Measurements from ENCODE around the gene NTHL1. TPM values are rescaled to one million over a fixed set of nuclear protein-coding genes. Genes with fewer than 3 reads are reported as not detected.
"Not testable (repeated sequence)": the region's sequence is repeated elsewhere in the genome, so short reads cannot be mapped to it uniquely, and the experiment has no call there.

Gene NTHL1
- polyA plus RNA-seq, 4 donors: 17.6 to 26.6 (median 19.0) TPM

DNA sequence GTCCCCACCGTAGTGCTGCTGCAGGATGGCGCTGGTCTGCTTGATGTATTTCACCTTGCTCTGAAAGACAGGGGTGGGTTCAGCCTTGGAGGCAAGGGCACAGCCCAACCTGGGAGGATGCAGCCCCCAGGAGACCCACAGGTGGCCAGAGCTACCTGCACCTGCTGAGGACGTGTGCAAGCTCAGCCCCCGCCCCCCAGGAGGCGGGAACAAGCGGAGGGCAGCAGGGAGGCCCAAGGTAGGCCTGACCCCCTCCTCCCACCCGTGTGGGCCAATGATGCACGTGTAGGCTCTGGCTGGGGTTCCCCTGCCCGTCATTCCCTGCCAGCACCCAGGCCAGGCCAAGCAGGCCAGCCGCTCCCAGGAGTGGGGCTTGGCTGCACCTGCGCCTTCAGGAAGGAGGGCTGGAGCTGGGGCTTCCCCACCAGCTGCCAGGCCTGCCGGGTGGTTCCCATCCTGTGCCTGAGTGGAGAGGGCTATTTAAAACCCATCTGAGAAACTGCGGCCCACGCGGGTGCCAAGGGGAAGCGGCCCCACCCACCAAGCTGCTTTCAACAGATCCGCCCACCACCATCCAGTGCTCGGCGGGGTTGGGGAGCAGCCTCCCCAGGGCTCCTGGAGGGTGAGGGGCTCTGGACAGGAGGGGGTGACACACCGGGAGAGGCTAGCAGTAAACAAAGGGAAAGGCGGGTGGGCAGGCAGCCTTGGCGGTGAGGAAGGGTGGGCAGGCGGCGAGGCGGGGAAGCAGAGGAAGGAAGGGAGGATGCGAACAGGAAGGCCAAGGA, 3.8 kb downstream of the NTHL1 start:
- DNase-seq (ENCODE audit: low read depth in 4 of 4, low spot score in 3 of 4): no peak

DNA sequence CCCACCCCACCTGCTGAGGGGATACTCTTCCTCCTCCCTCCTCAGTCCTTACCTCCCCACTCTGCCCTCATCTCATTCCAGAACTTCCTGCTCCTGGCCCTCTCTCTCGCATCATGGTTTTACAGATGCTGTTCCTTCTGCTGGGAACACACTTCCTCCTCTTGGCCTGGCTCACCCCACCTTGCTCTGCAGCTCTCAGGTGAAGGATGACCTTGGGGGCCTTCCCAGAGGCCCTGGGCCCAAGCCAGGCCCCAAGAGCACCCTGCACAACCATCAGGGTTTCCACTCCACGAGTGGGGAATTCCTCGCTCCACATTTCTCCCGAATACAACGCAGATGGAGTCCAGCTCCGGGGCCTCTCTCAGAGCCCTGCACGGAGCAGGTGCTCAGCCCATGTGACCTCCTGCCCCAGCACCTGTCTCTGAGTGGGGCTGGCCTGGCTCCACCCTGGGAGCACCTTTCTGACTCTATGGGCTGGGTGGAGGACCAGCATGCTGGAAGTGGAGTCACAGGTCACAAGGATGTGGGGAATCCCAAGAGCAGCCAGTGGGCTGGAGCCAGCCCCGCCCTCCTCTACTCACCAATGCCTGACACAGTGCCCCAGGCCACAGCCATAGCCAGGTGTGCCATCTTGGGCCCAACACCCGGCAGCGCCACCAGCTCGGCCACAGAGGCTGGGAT, 4.5 kb downstream of the NTHL1 start:
- no peak for DNase-seq (ENCODE audit: low read depth in 4 of 4, low spot score in 3 of 4)

DNA sequence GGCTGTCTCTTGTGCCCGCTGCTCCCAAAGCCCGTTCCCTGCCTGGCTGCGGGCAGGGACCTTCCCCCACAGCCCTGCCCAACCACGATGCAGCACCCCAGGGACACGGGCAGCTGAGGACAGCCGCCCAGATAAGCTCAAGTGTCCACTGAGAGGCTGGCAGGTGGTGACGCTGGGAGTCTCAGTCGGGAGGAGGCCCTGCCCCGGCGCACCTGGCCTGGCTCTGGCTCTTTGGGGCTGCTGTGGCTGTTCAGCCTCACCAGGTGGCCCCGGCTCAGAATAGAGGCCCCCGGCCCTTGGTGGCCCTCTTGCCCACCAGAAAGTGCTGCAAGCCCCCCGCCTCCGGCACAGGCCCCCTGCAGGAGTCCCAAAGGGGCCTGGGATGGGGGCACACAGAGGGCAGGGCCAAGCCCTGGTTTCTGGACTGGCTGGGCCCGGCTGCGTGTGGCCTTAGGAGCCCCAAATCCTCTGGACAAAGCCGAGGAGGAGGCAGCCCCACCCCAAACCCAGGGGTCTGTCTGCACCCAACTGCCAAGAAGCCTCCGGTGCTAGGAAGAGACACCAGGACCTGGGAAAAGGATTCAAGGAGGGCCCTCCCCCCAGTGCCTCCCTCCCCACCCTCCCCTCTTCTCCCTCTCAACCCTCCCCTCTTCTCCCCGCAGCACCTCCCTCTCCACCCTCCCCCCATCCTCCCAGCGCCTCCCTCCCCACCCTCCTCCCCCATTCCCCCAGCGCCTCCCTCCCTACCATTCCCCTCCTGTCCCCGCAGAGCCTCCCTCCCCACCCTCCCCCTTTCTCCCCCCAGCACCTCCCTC, 5.3 kb downstream of the NTHL1 start:
- DNase-seq (ENCODE audit: low read depth in 4 of 4, low spot score in 3 of 4): no peak

DNA sequence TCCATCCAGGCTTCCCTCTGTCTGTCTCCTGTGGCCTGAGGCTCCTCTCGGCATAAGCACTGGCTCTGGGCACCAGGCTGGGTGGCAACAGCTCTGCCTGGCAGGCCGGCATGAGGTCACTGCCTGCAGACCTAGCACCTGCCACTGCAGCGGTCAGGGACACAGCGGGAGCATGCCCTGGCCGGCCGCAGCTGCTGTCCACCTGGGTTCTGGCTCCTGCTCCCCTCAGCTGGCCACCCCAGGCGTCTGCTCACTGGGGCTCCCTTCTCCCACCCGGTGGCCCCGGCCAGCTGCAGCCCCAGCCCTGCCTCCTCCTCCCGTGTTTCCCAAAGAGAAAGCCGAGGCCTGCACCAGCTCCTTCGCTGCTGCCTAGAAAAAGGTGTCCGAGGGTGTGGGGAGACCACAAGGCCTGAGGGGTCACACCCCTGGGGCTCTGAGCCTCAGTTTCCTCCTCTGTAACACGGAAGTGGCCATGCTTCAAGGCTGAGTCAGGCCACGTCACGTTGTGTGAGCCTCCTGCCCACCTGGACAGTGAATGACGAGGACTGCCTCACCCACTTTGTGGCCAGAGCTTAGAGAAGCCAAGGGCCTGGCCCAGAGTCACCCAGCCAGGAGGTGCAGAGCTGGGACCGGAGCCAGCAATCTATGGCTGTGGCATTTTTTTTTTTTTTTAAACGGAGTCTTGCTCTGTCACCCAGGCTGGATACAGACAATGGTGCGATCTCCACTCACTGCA, 6.7 kb downstream of the NTHL1 start:
- DNase-seq (ENCODE audit: low read depth in 4 of 4, low spot score in 3 of 4): no peak

DNA sequence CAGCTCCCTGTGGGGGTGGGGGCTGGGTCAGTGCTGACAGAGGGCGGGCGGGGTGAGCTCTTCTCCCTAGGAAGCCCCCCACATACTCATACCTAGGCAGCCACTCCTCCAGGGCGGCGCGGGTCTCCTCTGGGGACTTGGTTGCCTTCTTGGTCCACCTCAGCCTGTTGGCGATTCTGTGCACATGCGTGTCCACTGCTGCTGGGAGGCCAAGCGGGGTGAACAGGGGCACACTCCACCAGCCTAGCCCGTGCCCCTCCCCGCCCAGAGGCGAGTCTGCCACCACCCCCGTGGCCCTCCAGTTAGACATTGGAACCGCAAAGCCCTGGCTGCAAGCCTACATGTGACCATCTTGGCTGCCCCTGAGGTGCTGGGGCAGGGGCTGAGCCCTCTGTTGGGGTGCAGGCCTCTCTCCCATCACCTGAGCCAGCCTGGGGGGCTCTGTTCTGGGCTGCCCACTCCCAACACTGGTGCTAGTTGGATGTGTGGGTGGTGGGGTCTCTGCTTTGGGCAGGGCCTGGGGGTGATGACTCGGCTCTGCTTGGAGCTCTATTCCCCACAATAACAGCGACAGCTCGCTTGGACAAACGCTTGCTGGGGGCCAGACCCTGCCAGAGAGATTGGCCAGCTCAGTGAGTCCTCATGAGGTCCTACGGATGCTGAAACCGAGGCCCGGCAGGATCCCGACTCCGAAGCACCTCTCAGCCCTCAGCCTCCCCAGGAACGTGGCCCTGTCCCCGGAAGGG, 7.4 kb downstream of the NTHL1 start:
- no peak for DNase-seq (ENCODE audit: low read depth in 4 of 4, low spot score in 3 of 4)

DNA sequence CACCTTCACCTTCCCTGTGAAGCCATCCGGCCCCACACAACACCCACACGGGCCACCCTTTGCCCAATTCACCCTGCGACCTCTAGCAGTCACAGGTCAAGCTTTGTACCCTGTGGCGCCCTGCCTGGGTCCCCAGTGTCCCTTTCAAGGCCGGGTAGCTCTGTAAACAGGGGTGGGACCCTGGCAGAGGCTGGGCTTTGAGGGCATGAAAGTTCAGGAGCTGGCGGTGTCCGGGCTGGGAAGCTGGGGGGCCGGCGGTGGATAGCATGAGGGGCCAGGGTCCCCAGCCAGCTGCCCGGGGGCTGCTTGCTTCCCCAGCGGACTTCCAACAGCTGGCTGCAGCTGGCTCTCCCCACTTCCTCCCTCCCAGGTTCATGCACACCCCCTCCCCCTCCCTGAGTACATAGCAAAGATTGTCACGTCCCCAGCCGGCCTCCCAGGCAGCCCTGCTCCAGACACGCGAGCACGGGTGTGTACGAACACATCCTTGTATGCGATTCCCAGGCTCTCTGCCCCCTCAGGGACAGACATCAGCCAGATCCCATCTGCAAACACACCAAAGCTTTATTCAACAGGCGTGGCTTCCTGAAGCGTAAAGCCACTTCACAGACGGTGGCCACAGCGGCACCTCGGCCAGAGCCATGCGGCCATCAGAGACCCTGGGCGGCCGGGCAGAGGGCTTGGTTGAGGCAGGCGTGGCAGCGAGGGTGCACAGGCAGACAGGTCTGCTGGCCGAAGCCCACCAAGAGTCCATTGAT, 8.2 kb downstream of the NTHL1 start:
- DNase-seq (ENCODE audit: low read depth in 4 of 4, low spot score in 3 of 4): peak; percentile 80 to 91 (median 82)

DNA sequence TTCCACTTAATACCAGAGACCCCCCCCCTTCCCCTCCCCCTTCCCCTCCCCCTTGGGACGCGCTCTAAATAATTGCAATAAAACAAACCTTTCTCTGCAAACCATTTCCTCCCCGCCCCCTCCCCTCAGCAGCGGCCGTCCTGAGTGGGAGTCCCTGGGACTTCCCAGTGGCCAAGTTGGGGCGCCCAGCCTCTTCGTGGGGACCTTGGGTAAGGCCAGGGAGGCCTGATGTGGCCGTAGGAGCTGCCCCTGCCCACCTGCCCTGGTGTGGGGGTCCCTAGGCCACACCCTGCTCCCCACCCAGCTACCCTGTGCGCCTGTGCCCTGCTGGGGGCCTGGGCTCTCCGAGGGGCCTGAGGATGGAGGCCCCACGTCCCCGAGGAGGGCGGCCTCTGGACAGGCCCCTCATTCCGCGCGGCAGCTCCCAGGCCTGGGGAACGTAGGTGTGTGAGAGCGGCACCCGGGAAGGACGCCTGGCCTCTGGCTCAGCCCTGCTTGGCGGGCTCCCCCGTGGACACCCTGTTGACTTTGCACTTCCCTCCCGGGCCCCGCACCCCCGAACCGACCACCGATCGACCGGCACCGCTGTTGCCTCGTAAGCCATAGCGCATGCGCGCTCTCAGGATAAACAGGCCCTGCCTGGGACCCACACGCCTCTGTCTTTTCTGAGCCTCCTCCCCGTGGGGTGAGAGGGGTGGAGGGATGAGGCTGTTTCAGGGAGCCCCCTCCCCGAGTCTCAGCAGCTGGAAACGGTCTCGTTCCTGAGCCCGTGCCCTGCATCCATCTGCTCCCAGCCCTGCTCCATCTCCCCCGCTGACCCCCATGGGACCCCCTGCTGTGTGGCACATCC, 9.0 kb downstream of the NTHL1 start:
- DNase-seq (ENCODE audit: low read depth in 4 of 4, low spot score in 3 of 4): peak in 2 of 4 donors; percentile 58 to 59

DNA sequence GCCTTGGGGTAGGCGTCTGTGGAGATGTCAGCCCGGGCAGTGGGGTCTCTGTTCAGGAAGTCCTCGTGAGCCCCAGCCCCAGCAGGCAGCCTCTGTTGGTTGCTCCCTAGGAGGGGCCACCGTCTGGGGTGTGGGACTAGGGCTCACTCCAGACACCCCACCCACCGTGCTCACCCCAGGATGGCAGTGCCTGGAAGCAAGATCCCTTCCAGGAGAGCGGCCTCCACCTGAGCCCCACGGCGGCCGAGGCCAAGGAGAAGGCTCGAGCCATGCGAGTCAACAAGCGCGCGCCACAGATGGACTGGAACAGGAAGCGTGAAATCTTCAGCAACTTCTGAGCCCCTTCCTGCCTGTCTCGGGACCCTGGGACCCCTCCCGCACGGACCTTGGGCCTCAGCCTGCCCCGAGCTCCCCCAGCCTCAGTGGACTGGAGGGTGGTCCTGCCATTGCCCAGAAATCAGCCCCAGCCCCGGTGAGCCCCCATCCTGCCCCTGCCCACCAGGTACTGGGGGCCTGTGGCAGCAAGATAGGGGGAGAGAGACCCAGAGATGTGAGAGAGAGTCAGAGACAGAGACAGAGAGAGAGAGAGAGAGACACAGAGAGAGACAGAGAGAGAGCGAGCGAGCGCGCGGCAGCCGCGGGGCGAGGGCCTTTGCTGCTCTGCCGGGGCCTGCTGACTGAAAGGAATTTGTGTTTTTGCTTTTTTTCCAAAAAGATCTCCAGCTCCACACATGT, 9.8 kb downstream of the NTHL1 start:
- DNase-seq (ENCODE audit: low read depth in 4 of 4, low spot score in 3 of 4): no peak

DNA sequence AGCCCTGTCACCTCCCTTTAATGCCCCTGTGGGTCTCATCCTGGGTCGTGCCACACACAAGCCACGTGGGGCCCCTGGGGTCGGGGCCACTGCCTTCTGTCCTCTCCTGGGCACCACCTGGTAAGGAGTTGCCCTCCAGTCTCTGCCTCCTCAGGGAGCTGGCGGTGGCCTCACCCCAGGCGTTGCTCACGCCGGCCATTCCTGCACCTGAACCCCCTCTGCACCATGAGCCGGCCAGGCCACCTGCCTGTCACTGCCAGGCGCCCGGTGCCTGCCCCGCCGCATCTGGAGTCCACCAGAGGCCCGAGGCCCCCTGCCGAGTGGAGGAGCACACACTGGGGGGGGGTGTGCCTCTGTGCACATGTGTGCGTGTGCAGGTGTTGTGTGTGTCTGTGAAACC, 10.5 kb downstream of the NTHL1 start:
- DNase-seq (ENCODE audit: low read depth in 4 of 4, low spot score in 3 of 4): no peak

DNA sequence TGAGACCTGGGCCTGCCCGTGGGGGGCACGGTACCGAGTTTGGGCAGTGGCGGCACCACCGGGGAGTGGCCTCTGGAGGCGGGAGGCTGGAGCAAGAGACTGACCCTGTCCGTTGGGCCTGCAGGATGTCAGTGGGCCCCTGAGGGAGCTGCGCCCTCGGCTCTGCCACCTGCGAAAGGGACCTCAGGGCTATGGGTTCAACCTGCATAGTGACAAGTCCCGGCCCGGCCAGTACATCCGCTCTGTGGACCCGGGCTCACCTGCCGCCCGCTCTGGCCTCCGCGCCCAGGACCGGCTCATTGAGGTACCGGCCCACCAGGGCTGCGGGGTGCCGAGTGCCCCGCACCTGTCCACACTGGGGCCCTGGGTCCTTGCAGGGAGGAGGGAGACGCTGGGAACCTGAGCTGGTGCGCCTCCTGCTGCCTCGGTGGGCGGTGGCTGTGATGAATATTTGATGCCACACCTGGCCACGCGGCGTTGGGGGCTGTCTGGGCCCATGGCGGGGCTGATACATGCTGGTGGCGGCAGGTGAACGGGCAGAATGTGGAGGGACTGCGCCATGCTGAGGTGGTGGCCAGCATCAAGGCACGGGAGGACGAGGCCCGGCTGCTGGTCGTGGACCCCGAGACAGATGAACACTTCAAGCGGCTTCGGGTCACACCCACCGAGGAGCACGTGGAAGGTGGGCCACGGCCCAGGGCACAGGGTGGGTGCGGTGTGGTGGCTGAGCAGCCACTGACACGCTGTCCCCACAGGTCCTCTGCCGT, 11.3 kb downstream of the NTHL1 start:
- DNase-seq (ENCODE audit: low read depth in 4 of 4, low spot score in 3 of 4): no peak

DNA sequence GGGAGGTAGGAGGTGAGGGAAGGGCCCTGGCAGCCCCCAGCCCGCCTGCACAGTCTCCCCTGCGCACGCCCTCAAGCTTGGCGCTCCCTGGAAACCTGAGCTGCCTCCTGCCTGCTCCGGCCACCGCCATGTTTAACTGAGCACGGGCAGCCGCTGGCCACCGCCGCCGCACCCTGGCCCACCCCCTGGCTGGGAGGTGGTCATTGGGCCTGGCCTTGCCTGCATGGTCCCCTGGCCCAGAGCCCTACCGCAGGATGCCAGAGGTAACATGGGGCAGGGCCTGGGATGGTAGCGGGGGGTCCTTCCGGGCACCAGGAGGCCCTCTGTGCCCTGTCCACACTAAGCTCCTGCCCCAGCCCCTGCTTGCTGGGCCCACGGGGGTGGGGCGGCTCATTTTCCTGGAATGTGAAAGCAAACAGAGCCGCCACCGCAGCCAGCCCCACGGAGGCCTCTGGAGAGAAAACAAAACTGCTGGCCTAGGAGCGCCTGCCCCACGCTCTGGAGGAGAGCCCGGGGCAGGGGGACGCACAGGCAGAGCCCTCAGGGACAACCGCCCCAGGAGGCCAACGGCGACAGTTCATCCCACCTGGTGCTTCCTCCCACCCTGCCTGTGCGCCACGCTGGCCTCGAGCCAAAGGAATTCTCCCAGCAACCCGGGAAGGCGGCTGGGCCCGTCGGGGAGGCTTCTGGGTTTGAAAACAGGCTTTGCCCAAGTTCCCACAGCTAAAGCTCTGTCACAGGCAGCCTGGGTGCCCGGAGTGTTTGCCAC, 12.0 kb downstream of the NTHL1 start:
- DNase-seq (ENCODE audit: low read depth in 4 of 4, low spot score in 3 of 4): peak in 1 of 4 donors; percentile 59

DNA sequence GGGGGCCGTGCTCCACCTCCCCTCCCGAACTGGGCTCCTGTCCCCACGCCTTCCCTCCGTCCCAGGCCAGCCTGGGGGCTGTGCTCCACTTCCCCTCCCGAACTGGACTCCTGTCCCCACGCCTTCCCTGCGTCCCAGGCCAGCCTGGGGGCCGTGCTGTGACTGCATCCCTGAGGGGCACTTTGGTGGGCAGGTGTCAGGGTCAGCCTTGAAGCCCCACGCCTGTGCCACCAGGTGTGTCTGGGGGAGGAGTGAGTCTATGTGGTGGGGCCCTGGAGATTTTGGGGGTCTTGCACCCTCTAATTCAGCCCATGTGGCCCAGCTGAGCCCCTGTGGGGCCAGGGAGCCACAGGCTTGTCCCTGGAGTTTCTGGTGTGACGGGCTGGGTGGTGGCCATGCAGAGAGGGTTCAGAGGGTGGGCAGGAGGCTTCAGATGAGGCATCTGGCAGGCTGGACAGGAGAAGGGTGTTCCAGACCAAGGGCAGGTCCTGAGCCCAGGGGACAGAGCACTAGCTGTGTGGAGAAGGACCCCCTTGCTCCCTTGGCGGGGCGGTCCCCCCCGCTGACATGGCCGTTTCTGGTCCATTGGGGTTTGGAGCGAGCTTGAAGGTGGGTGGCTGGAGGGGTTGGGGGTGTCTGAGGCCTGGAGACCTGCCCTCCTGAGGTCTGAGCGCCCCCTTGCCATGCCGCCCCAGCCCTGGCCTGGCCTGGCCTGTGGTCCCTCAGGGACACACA, 12.8 kb downstream of the NTHL1 start:
- DNase-seq (ENCODE audit: low read depth in 4 of 4, low spot score in 3 of 4): no peak

DNA sequence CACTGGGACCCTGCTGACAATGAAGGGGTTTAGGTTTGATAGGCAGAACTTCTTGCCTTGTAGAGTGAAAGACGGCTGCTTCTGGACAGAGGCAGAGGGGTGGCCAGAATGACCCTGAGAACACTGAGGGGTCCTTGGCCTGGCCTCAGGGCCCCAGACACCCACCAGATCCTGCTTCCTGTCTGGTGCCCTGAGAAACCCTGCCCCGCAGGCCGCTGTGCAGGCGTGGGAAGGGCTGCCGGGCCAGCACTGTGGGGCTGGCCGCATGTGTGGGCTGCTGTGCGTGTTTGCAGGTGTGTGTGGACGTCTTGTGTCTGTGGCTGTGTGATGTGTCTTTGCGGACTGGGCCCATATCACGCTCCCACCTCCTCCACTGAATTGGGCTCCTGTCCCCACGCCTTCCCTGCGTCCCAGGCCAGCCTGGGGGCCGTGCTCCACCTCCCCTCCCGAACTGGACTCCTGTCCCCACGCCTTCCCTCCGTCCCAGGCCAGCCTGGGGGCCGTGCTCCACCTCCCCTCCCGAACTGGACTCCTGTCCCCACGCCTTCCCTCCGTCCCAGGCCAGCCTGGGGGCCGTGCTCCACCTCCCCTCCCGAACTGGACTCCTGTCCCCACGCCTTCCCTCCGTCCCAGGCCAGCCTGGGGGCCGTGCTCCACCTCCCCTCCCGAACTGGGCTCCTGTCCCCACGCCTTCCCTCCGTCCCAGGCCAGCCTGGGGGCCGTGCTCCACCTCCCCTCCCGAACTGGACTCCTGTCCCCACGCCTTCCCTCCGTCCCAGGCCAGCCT, 13.5 kb downstream of the NTHL1 start:
- not testable (repeated sequence) for DNase-seq (ENCODE audit: low read depth in 4 of 4, low spot score in 3 of 4)

DNA sequence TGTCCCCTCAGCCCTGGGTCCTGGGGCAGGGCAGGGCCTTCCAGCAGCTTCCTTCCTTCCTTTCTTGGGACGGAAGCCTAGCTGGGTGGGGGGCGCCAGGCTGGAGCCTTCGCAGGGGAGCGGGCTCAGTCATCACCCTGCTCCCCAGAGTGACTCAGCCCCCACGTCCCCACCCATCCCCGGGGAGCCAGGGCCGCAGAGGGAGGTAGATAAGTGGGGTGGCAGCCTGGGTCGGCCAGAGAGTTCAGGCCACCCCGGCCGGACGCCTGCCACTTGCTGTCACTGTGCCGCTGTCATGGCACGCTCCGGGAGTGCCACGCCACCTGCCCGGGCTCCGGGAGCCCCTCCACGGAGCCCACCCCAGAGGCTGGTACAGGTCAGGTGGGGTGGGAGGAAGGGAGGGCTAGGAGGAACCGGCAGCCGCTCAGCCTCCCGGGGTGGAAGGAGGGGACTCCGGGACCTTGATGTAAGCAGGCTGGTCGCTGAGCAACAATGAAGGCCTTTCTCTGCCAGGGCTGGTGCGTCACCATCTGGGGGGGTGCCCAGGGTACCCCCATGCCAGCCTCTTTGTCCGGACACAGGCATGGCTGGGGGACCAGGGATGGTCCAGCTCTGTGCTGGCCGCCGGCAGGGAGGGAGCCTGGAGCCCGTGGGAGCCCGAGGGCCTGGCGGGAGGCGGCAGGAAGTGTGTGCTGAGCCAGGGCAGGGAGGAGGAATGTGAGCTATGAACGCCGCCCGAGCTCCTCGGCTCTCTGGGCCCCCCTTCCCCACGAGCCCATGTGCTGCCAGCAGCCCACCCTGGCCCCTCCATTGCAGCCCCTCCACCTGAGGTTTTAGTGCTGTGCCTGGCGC, 14.4 kb downstream of the NTHL1 start:
- DNase-seq (ENCODE audit: low read depth in 4 of 4, low spot score in 3 of 4): no peak

Data from right renal pelvis (tissue), 4 donors.